Activated naive CD4-positive, alpha-beta T cell (primary cell): ENCODE measurements around the gene MVP.
"Not testable (repeated sequence)": the region's sequence is repeated elsewhere in the genome, so short reads cannot be mapped to it uniquely, and the experiment has no call there.

ENCODE experiments used
- DNase-seq, 4 experiments: peaks; one replicate each; lab custom pipeline; 2025; lab: John Stamatoyannopoulos, UW

The MVP gene

DNA sequence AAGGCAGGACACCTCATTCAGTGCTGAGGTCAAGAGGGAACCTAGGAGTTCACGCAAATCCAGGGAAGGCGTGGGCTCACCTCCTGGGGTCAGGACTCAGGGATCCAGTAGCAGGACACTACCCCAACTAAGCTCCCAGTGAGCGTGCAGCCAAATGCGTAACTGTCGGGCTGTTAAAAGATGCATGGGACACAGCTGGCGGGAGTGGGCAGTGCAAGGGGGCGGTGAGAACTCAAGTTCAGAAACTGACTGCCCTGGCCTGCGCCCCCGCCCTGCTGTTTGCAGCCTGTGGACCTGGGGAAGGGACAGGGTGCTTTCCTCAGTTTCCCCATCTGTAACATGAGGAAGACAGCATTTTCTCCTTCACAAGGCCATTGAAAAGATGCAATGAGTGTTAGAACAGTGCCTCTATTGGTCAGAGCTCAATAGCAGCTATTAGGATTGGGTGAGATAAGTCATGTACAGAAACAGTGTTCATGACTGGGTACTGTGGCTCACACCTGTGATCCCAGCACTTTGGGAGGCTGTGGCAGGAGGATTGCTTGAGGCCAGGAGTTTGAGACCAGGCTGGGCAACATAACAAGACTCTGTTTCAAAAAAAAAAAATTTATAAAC lies 22.6 kb downstream of the MVP start:
- no peak for DNase-seq

DNA sequence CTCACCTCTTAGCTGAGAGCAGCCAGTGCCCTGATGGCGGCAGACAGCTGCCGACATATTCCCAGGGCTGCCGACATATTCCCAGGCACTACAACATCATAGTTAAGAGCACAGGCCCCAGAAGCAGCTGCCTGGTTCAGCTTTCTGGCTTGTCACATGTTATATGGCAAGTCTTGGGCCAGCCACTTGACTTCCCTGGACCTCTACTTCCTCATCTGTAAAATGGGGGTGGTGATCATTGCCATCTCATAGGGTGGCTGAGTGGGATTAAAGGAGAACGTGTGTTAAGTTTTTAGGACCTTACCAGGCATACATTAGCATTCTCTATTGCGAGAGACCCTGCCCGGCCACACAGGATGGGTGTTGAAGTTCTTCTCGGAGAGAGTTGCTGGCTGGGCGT lies 23.7 kb downstream of the MVP start:
- no peak for DNase-seq

DNA sequence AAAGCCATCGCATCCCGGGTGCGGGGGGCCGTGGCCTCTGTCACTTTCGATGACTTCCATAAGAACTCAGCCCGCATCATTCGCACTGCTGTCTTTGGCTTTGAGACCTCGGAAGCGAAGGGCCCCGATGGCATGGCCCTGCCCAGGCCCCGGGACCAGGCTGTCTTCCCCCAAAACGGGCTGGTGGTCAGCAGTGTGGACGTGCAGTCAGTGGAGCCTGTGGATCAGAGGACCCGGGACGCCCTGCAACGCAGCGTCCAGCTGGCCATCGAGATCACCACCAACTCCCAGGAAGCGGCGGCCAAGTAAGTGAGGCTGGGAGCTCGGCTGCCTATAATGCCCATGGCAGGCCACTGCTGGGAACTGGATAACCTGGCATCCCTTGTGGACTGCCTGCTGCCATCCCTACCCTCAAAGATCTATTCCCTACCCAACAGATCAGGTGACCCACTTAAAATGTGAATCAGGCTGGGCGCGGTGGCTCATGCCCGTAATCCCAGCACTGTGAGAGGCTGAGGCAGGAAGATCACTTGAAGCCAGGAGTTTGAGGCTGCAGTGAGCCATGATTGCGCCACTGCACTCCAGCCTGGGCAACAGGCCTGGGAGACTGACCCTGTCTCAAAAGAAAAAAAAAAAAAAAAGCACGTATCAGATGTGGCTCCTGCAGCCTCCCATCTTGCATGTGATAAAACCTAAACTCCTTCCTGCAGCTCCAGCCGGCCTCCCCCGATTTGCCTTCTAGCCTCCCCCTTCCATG lies 24.5 kb downstream of the MVP start:
- no peak for DNase-seq

DNA sequence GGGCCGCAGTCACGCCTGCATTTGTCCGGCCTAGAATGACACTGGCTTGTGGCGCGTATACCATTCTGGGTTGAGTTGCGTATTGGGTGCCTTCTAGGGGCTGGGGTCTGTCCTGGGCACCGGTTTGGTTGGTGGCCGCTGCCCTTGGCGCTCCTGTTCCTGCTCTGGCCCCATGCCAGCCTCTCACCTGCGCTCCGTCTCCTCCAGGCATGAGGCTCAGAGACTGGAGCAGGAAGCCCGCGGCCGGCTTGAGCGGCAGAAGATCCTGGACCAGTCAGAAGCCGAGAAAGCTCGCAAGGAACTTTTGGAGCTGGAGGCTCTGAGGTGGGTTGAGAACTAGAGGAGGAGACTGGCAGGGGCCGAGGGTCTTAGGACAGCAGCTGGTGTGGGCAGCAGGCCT lies 25.4 kb downstream of the MVP start:
- no peak for DNase-seq

DNA sequence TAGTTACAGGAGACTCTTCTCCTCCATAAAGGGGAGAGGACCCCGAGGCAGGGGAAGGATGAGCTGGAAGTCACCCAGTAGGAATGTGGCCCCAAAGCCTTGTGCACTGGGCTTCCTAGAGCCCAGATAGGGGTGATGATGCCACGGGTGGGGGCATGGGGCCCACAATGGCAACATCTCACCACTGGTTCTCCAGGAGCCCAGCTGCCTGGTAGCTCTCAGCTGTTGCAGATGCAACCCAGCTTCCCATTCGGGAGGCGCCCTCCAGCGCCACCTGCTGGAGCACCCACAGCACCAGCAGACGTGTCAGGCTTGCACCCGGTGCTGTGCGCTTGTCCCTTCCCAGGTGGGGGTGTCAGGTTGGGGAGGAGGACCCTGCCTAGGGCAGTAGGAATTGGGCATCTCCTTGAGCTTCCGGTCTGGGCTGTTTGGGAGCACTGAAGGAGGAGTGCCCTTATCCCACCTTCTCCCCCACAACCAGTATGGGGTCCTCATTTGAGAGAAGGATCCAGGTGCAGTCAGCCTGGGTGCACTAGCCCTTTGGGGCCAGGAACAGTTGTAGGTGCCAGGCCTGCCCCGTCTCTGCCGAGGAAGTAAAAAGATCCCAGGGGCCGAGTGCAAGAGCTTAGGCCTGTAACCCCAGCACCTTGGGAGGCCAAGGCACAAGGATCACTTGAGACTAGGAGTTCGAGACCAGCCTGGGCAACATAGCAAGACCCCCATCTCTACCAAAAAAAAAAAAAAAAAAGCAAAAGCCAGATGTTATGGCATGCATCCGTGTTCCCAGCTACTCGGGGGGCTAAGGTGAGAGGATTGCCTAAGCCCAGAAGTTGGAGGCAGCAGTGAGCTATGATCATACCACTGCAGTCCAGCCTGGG lies 28.4 kb downstream of the MVP start:
- peak; percentile 54 to 83 (median 70) for DNase-seq

DNA sequence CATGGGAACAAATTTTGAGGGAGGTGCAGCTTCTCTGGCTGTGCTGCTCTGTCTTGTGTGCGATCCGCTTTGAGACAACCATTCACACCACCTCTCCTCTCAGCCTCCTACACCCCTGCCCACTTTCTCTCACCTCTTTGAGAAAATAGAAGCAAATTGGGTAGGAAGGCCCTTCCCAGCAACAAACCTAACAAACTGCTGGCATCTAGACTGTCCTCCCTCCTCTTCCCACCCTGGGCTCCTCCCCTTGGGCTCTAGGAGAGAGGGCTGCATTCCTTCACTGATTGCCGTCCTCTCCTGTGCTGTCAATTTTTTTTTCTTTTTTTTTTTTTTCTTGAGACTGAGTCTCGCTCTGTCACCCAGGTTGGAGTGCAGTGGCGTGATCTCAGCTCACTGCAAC lies 29.2 kb downstream of the MVP start:
- no peak for DNase-seq

DNA sequence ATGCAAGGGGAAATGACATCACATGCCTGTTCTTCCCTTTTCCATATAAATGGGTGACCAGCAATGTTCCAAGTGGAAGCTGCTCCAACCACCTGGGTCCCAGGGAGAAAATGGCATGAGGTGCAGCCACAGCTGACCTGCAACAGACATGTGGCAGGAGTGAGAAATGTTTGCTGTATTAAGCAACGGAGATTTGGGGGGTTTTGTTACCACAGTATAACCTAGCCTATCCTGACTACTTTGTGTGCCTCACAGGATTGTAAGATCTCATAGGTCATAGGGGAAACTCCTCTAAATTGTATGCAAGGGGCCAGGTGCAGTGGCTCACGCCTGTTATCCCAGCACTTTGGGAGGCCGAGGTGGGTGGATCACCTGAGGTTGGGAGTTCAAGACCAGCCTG lies 30.7 kb downstream of the MVP start:
- no peak for DNase-seq

DNA sequence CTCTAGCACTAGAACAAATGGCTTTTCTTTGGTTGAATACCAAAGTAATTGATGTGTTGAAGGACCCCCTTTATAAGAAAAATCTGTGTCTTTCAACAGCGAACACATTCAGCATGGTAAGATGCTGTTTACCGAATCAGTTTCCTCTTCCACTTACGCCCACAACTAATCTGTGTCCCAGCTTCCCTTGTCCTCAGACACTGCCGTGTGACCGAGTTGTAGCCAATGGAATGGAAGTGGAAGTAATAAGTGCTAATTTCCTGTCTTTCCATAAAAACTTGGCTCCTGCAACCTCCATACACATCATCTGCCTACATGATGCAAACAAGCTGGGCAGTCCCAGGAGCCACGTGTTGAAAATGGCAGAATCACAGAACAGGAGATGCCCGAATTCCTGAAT lies 32.4 kb downstream of the MVP start:
- DNase-seq: no peak

DNA sequence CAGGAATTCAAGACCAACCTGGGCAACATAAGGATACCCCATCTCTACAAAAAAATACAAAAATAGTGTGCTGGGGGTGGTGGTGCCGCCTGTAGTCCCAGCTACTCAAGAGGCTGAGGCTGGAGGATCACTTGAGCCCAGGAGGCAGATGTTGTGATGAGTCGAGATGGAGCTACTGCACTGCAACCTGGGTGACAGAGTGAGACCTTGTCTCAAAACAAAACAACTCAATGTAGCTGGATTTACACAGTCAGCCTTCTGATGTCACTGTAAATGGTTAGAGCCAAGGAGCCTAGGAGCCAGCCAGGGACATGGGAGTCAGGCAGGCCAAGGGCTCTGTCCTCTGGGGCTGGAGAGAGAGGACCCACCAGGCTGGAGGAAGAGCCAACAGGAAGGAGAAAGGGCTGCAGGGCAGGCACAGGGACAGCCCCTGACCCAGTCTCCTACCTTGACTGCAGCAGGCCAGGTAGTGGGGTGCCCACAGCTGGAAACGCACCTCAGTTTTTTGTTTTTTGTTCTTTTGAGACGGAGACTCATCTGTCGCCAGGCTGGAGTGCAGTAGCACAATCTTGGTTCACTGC lies 34.3 kb downstream of the MVP start:
- DNase-seq: no peak

DNA sequence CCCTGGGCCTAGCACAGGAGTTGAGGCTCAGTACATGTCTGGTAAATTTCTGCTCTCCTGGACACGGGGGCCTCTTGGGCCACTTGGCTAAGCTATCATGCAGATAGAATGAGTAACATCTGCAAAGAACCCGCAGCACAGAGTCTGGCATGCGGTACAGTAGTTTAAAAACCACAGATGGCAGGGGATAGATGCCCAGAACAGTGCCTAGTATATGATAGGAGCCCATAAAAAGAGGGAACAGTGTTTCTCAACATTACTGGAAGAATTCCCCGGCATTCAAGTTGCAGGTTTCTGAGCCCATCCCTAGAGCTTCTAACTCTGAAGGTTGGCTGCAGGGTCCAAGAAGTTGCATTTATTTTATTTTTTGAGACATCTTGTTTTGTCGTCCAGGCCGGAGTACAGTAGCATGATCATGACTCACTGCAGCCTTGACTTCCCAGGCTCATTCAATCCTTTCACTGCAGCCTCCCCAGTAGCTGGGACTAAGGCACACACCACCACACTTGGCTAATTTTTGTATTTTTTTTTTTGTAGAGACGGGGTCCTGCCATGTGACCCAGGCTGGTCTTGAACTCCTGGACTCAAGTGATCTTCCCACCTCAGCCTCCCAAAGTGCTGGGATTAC lies 37.0 kb downstream of the MVP start:
- no peak for DNase-seq

DNA sequence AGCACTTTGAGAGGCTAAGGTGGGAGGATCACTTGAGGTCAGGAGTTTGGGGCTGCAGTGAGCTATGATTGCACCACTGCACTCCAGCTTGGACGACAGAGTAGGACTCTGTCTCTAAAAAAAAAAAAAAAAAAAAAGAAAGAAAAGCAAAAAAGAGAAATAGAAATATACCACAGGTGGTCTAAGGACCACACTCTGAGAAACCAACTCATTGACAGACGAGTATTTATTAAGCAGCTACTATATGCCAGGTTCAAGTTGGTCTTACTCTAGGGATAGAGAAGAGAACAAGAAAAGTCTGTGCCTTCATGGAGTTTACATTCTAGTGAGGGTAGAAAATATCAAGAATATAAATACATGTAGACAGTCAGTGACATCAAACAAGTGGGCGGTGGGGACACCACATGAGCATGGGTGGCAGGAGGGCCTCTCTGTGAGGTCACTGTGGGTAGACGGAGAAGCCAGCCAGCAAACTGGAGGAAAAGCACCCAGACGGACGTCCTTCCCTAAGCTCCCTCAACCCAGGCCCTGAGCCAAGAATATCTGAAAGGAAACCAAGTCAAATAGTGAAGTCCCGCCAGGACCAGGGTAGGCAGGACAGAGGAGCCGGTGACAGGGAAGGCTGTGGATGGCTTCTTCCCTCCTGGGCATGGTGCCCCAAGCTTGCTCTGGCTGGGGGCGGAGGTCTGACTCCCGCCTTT lies 38.0 kb downstream of the MVP start:
- DNase-seq: no peak

DNA sequence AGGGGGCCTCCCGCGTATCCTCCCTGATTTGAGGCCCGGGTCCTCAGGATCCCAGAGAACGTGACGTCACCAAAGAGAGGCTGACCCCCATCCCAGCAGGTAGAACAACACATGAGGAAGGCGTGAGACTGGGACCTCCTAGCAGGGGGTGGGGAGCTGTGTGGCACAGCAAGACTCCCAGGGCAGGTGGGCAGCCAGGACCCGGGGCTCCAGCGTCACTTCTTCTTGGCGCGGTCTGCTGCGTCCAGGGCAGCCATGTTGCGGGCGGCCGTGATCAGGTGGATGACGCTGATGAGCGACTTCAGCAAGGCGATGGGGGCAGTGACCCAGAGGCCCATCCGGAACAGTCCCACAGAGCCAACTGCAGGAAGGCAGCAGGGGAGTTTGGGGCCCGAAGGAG lies 38.7 kb downstream of the MVP start:
- no peak for DNase-seq

DNA sequence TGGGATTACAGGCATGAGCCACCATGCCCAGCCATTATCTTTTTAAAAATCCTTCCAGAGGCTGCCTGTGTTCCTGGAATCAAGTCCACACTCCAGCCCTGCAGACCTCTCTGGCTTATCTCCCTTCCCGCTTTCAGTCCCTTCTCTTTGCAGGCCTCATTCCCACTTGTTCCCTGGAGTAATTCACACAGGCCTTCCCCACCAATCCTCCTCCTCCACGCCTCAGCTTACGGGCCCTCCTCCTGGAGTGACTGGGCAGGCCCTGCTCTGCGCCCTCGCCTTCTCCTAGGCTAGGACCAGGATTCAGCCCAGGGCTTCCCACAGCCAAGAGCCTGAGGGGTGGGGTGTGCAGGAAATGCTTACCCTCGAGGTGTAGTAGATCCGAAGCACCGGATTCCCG lies 40.0 kb downstream of the MVP start:
- no peak for DNase-seq

DNA sequence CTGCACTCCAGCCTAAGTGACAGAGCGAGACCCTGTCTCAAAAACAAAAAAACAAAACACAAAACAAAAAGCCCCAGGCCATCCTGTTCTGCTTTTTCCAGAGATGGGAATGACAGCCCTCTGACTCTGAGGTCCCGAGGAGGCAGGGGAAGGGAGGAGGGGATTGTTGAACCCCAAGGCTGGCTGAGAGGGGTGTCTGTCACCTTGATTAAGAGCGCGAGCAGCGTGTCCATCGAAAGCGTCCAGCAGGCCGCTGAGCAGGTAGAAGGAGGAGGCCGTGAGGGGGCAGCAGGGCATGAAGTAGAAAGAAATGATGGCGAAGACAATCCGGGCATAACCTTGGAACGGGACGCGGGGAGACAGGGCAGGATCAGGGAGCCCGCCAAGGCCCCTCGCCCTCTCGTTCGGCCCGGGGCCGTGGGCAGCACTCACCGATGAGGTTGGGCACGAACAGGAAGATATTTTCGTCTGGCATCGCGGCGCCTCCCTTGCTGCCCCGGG lies 42.2 kb downstream of the MVP start:
- no peak for DNase-seq

DNA sequence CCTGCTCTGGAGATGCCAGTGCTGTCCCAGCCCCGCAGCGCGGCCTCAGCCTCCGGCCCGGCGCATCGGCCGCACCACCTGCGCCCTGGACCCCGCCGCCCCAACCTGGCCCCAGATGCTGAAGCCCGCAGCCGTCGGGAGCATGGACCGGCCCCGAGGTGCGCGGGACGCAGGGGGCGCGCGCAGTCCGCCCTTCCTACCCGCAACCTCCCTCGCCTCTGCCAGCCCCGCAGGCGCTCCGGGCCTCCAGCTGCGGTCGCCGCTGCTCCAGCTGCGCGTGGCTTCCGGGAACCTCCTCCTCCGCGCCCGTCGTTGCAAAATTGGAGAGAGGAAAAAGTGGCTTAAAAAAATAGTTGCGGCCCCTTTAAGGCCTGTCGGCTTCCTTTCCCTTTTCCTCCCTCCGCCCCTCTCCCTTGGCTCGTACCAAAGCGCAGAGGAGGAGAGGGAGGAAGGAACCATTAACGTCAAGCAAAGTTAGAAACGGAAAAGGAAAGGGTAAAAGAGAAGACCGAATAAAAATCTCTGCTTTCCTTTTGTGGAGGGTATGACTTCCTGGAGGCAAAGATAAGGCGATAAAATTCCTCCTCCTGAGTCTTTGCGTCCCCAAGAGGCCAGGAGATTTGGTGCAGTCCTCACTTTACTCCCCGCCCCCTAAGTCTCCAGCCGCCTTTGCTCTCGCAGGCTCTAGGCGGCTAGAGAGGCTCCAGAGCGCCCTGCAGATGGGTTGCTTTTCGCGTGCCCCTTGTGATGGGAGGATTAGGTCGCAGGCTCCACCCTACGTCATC lies 42.8 kb downstream of the MVP start, which contains the start of gene CDIPT:
TSS of gene CDIPT (minus strand) at position 343 of the 785 bp plus-strand sequence. CDS start 369 bp downstream, outside the sequence.
- peak; percentile 63 to 89 (median 77) for DNase-seq

DNA sequence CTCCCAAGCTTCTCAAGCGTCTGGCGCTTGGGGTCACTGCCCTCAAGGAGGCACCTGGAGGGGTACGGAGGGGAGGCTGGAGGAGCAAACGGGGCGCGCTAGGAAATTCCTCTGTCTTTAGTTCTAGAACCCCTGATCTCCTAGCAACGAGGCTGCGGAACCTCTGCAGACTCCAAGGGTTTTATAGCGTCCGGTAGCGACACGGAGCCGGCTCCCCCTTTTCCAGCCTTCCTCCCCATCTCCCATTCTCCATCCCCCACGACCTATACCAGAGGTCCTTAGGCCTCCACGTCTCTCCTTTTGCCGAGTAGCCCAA lies 43.4 kb downstream of the MVP start:
- no peak for DNase-seq

DNA sequence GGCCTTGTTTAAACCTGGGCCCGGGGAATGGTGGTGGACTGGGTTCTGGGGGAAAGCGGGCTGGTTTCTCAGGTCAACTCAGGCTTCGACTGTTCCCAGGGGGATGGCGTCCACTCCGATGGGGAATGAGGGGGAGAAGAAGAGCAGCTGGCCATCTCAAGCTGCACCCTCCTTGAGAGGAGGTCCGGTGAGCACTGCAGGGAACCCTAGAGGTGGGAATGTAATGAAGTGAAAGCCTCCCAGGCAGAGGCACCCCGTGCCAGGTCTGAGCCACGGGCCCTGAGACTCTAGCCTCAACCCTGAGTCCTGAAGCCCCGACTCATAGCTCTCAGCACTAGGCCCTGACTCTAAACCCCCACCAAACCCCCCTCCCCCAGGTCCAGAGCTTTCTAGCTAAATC lies 43.9 kb downstream of the MVP start:
- no peak for DNase-seq

DNA sequence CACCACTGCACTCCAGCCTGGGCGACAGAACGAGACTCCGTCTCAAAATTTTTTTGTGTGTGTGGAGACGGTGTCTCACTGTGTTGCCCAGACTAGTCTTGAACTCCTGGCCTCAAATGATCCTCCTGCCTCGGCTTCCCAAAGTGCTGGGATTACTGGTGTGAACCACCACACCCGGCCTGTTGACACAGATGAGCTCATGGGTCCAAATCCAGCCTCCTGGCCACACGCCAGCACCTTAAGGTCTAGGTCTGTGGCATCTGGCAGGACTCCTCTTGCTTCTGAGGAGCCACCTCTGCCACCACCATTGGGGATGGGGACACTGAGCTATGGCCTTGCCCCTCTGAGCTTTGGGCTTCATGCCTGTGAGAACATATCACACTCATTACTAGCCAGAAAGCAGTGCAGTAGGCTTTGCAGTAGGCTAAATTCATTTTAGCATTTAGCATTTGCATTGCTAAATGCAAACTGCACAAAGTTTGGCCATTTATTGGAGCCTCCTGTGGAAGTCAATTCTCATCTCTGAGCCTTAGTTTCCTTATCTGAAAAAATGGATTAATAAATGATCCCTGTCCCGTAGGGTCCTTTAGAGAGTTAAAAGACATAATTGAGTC lies 48.2 kb downstream of the MVP start:
- DNase-seq: no peak

DNA sequence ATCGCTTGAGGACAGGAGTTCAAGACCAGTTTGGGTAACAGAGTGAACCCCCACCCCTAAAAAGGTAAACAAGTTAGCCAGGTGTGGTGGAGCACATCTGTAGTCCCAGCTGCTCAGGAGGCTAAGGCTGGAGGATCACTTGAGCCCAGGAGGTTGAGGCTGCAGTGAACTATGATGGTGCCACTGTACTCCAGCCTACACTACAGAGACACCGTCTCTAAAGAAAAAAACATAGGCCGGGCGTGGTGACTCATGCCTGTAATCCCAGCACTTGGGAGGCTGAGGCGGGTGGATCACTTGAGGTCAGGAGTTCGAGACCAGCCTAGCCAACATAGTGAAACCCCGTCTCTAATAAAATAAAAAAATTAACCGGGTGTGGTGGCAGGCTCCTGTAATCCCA lies 48.8 kb downstream of the MVP start:
- not testable (repeated sequence) for DNase-seq
